Naive thymus-derived CD8-positive, alpha-beta T cell (primary cell): Measurements from ENCODE around the gene C21orf58. TPM values are rescaled to one million over a fixed set of nuclear protein-coding genes. Genes with fewer than 3 reads are reported as not detected.

Experiments
- ATAC-seq, 2 donors: fragments of 150-1000 bp; cut with Tn5 transposase in 1 of 2; sonication (Bioruptor Pico), chemical (Tn5 transposase) in 1 of 2; 1 replicate in 1 of 2; 2 replicates in 1 of 2; pipeline ENCODE4 v1.10.0; 2021; ENCODE audit warnings: mild to moderate bottlenecking in 2 of 2, moderate library complexity in 2 of 2
- POLR2A ChIA-PET: fragments of 350-600 bp; sonication (Branson Sonifier 250); formaldehyde crosslinking; loops from one replicate; lab custom pipeline; 2021; ENCODE audit warnings: antibody characterized with exemption; lab: Charles Lee
- DNase-seq, 10 donors: peaks; one replicate each; pipeline versions ENCODE4 v3.0.0 to v3.0.0-alpha.2; 2020 to 2022
- H3K27ac Mint-ChIP-seq, 10 donors: one replicate each; pipeline ENCODE4 v1.8.0; 2020 to 2022; ENCODE audit warnings: mild to moderate bottlenecking in 10 of 10, mixed read lengths in 10 of 10, moderate library complexity in 4 of 10, inconsistent platforms in 1 of 10
- H3K27me3 Mint-ChIP-seq, 5 donors: one replicate each; pipeline ENCODE4 v1.8.0; 2021 to 2022; ENCODE audit warnings: mixed read lengths in 5 of 5
- H3K36me3 Mint-ChIP-seq, 3 donors: one replicate each; pipeline ENCODE4 v1.8.0; 2020 to 2022; ENCODE audit warnings: mixed read lengths in 3 of 3, mild to moderate bottlenecking in 2 of 3, inconsistent platforms in 1 of 3
- H3K4me1 Mint-ChIP-seq, 4 donors: one replicate each; pipeline ENCODE4 v1.8.0; 2021 to 2022; ENCODE audit warnings: mixed read lengths in 4 of 4
- H3K4me3 Mint-ChIP-seq, 10 donors: one replicate each; pipeline ENCODE4 v1.8.0; 2020 to 2022; ENCODE audit warnings: mild to moderate bottlenecking in 10 of 10, mixed read lengths in 10 of 10, moderate library complexity in 6 of 10, inconsistent platforms in 1 of 10
- H3K9me3 Mint-ChIP-seq, 9 donors: one replicate each; pipeline ENCODE4 v1.8.0; 2020 to 2022; ENCODE audit warnings: mixed read lengths in 9 of 9, mild to moderate bottlenecking in 3 of 9, inconsistent platforms in 1 of 9, moderate library complexity in 1 of 9
- polyA plus RNA-seq, 3 donors: library from polyadenylated mRNA; unstranded; fragments of 300-500 nt; fragmentation: Illumina TruSeq; gene quantifications; one replicate each; pipeline ENCODE4 v1.2.3, GENCODE V29; 2021
- total RNA-seq, 8 experiments: library from RNA in 2 of 8; stranded (reverse) in 2 of 8; gene quantifications; one replicate each; pipeline ENCODE4 v1.2.3 and lab custom pipeline; 2021 to 2026

C21orf58 gene
- total and polyA plus RNA-seq, 5 experiments from 2014 or later = 0.44 to 7.3 (median 1.2) TPM

- Mint-ChIP-seq H3K27me3 (no peaks in the 10 kb centered on the region), H3K36me3 (peaks cover 4 to 46% (median 11%) of the 10 kb centered on the region in 3 donors), H3K4me1 (peaks cover 20 to 72% (median 59%) of the 10 kb centered on the region in 4 donors), H3K27ac (peak within 1 kb of the TSS; percentile 89 to 98 (median 97)), H3K4me3 (peak within 1 kb of the TSS; percentile 86 to 100 (median 97)), H3K9me3 (no peaks in the 10 kb centered on the region)
- ATAC-seq = no peak
- DNase-seq = no peak
- POLR2A ChIA-PET = interaction anchor here (0.6 to 1.5 kb wide), 7 partner anchors 10 to 139 kb away, joined by 3 to 8 read pairs (median 4); partner anchors contain the start of genes C21orf58 and PCNT
These were observed 38.4 kb downstream of the C21orf58 start, which contains the start of gene MCM3AP for GRCh38 chr21:46285206-46285661. TSS of gene MCM3AP (minus strand) at chr21:46285611. CDS start at chr21:46285286, 325 bp downstream.

GRCh38 chr21:46284733-46285132, 38.9 kb downstream of the C21orf58 start:
- peak overlapping the region in 8 of 10 donors; percentile 79 to 97 (median 92) for H3K27ac Mint-ChIP-seq
- H3K4me3 Mint-ChIP-seq = peak overlapping the region; percentile 77 to 92 (median 90)
- peaks cover 20 to 74% (median 61%) of the 10 kb centered on the region in 4 donors for H3K4me1 Mint-ChIP-seq
- peaks cover 4 to 50% (median 12%) of the 10 kb centered on the region in 3 donors for H3K36me3 Mint-ChIP-seq
- DNase-seq (no peak), ATAC-seq (no peak)
- POLR2A ChIA-PET = interaction anchor here (0.6 to 1.5 kb wide), 6 partner anchors 9 to 140 kb away, joined by 3 to 8 read pairs (median 4); a partner anchor contains a TSS
- no peaks in the 10 kb centered on the region for H3K9me3 Mint-ChIP-seq
- no peaks in the 10 kb centered on the region for H3K27me3 Mint-ChIP-seq

- POLR2A ChIA-PET = interaction anchor here (0.9 to 1.5 kb wide), 2 partner anchors 30 to 42 kb away, joined by 3 to 5 read pairs; a partner anchor contains a TSS
- Mint-ChIP-seq H3K4me1 (peaks cover 19 to 77% (median 61%) of the 10 kb centered on the region in 4 donors), H3K27ac (peak overlapping the region in 9 of 10 donors; percentile 32 to 81 (median 60)), H3K9me3 (no peaks in the 10 kb centered on the region), H3K27me3 (no peaks in the 10 kb centered on the region), H3K4me3 (peak overlapping the region in 9 of 10 donors; percentile 31 to 92 (median 79)), H3K36me3 (peaks cover 4 to 56% (median 15%) of the 10 kb centered on the region in 3 donors)
- no peak for ATAC-seq
- DNase-seq = no peak
These were observed 39.5 kb downstream of the C21orf58 start for GRCh38 chr21:46284077-46284644.

GRCh38 chr21:46274797-46275390, 48.8 kb downstream of the C21orf58 start:
- H3K9me3 Mint-ChIP-seq = no peaks in the 10 kb centered on the region
- H3K4me3 Mint-ChIP-seq = no peak overlapping the region
- POLR2A ChIA-PET = interaction anchor here (0.7 kb wide), 2 partner anchors 10 to 58 kb away, joined by 3 to 4 read pairs; no protein-coding TSS in a partner anchor
- ATAC-seq (no peak), DNase-seq (no peak)
- peaks cover 4 to 20% (median 9%) of the 10 kb centered on the region in 4 donors for H3K4me1 Mint-ChIP-seq
- peak overlapping the region in 1 of 10 donors; percentile 34 for H3K27ac Mint-ChIP-seq
- peaks cover 6 to 91% (median 27%) of the 10 kb centered on the region in 3 donors for H3K36me3 Mint-ChIP-seq
- no peaks in the 10 kb centered on the region for H3K27me3 Mint-ChIP-seq

- peaks cover 6 to 90% (median 23%) of the 10 kb centered on the region in 3 donors for H3K36me3 Mint-ChIP-seq
- no peak for ATAC-seq
- peaks cover 0 to 12% (median 7%) of the 10 kb centered on the region in 4 donors for H3K4me1 Mint-ChIP-seq
- H3K4me3 Mint-ChIP-seq = no peak overlapping the region
- no peaks in the 10 kb centered on the region for H3K9me3 Mint-ChIP-seq
- no peaks in the 10 kb centered on the region for H3K27me3 Mint-ChIP-seq
- POLR2A ChIA-PET = no interaction called here
- DNase-seq = no peak
- H3K27ac Mint-ChIP-seq = no peak overlapping the region
These were observed 50.3 kb downstream of the C21orf58 start for GRCh38 chr21:46273341-46273740.

- Mint-ChIP-seq H3K9me3 (no peaks in the 10 kb centered on the region), H3K4me1 (peaks cover 0 to 6% (median 3%) of the 10 kb centered on the region in 4 donors), H3K27me3 (no peaks in the 10 kb centered on the region), H3K4me3 (no peak overlapping the region), H3K27ac (peak overlapping the region in 1 of 10 donors; percentile 27), H3K36me3 (peaks cover 6 to 90% (median 10%) of the 10 kb centered on the region in 3 donors)
- ATAC-seq (no peak), DNase-seq (no peak)
- POLR2A ChIA-PET = no interaction called here
These were observed 54.2 kb downstream of the C21orf58 start for GRCh38 chr21:46269466-46269865.

- no peak overlapping the region for H3K4me3 Mint-ChIP-seq
- H3K27me3 Mint-ChIP-seq = no peaks in the 10 kb centered on the region
- ATAC-seq (no peak), DNase-seq (no peak)
- POLR2A ChIA-PET = no interaction called here
- H3K36me3 Mint-ChIP-seq = peaks cover under 1 to 90% (median 12%) of the 10 kb centered on the region in 3 donors
- no peak overlapping the region for H3K27ac Mint-ChIP-seq
- H3K9me3 Mint-ChIP-seq = no peaks in the 10 kb centered on the region
- H3K4me1 Mint-ChIP-seq = peaks cover 0 to 3% (median 1%) of the 10 kb centered on the region in 4 donors
These were observed 55.3 kb downstream of the C21orf58 start for GRCh38 chr21:46268371-46268770.

GRCh38 chr21:46266946-46267345, 56.7 kb downstream of the C21orf58 start:
- Mint-ChIP-seq H3K36me3 (peaks cover 0 to 87% (median 8%) of the 10 kb centered on the region in 3 donors), H3K9me3 (no peaks in the 10 kb centered on the region), H3K27ac (peak overlapping the region in 3 of 10 donors; percentile 10 to 78 (median 67)), H3K4me1 (peaks cover 0 to 3% (median 2%) of the 10 kb centered on the region in 4 donors), H3K27me3 (no peaks in the 10 kb centered on the region), H3K4me3 (no peak overlapping the region)
- POLR2A ChIA-PET = no interaction called here
- DNase-seq (no peak), ATAC-seq (no peak)

- Mint-ChIP-seq H3K36me3 (peaks cover 0 to 89% (median 9%) of the 10 kb centered on the region in 3 donors), H3K9me3 (no peaks in the 10 kb centered on the region), H3K4me1 (peaks cover 0 to 4% (median 3%) of the 10 kb centered on the region in 4 donors), H3K27ac (peak overlapping the region in 2 of 10 donors; percentile 56 to 70), H3K4me3 (no peak overlapping the region), H3K27me3 (no peaks in the 10 kb centered on the region)
- DNase-seq (no peak), ATAC-seq (no peak)
- POLR2A ChIA-PET = interaction anchor here (0.5 kb wide), 1 partner anchor 19 kb away, joined by 3 read pairs; the partner anchor contains the start of gene MCM3AP
These were observed 57.7 kb downstream of the C21orf58 start for GRCh38 chr21:46265736-46266525.

- Mint-ChIP-seq H3K27me3 (no peaks in the 10 kb centered on the region), H3K36me3 (peaks cover 0 to 86% (median 10%) of the 10 kb centered on the region in 3 donors), H3K4me1 (peaks cover 0 to 5% (median 3%) of the 10 kb centered on the region in 4 donors), H3K9me3 (no peaks in the 10 kb centered on the region), H3K4me3 (no peak overlapping the region), H3K27ac (no peak overlapping the region)
- DNase-seq = no peak
- no peak for ATAC-seq
- POLR2A ChIA-PET = interaction anchor here (0.6 to 0.7 kb wide), 2 partner anchors 16 to 291 kb away, joined by 3 read pairs; no protein-coding TSS in a partner anchor
These were observed 59.0 kb downstream of the C21orf58 start for GRCh38 chr21:46264690-46265144.

GRCh38 chr21:46264046-46264689, 59.5 kb downstream of the C21orf58 start:
- no peak for ATAC-seq

More at GRCh38 chr21:46264046-46264689, 59.5 kb downstream of the C21orf58 start:
- Mint-ChIP-seq H3K36me3 (peaks cover 0 to 88% (median 10%) of the 10 kb centered on the region in 3 donors), H3K27me3 (no peaks in the 10 kb centered on the region), H3K4me1 (peaks cover 0 to 5% (median 3%) of the 10 kb centered on the region in 4 donors), H3K9me3 (no peaks in the 10 kb centered on the region), H3K4me3 (no peak overlapping the region), H3K27ac (peak overlapping the region in 2 of 10 donors; percentile 17 to 34)
- DNase-seq = no peak
- POLR2A ChIA-PET = interaction anchor here (0.6 kb wide), 1 partner anchor 17 kb away, joined by 3 read pairs; no protein-coding TSS in a partner anchor
